Fibroblast of skin of right quadriceps (primary cell): ENCODE data around the gene CFAP53.

ENCODE experiments used
- DNase-seq: peaks from one replicate; pipeline ENCODE4 v3.0.0-alpha.2; 2013

CFAP53 gene

DNA sequence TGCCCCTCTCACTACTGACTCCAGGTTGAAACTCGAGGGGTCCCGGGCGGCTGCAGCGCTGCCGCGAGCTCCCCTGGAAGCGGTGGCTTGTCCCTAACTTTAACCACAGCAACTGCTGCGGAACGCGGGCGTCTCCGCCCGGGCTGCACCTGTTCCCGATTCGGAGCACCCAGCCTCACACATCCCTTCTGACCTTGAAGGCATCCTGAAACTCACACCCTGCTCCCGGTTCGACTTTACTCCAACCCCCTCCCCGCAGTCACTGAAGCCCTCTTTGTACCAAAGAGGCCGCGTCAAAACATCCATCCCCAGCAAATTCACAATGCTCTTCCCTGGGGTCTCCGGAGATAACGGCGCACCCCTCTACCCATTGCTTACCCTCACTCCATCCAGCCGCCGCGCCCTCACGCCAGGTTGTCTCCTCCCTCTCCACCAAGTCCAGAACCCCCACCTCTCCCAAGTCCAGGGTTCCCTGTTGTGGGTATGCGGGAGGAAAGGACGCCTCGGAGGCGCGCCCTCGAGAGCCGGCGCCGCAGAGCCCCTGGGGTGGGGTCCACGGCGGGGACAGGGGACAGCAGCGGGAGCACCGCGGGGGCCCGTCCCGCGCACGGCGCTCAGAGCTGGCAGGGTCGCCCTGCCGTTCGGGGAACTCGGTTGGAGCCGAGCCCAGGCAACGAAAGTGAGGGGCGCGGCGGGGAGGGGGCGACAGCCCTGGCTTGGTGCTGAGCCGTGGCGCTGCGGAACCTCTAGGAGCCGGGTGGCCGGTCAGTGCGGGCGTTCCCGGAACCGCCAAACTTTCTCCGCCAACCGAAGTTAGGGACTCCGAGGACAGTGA is 72.3 kb downstream of the CFAP53 start:
- no peak for DNase-seq

- no peak for DNase-seq
Measured at GRCh38 chr18:50192995-50193795, 73.1 kb downstream of the CFAP53 start.

DNA sequence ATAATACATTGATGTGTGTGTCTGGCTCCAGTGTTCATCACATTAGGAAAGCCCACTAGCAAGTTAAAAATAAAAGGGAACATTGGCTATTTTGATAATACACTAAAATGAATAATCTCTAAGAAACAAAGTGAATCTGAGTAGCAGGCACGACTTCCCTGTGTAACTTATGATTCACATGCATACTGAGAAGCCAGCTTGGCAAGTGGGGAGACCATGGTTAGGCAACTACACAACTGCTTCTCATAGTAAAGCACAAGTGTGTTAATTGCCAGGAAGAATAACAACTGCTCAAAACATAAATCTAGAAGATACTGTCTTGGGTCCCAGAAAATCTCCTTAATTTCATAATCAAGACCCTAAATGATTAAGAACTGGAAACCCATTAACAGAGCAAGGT is 75.4 kb downstream of the CFAP53 start:
- DNase-seq = no peak

DNA sequence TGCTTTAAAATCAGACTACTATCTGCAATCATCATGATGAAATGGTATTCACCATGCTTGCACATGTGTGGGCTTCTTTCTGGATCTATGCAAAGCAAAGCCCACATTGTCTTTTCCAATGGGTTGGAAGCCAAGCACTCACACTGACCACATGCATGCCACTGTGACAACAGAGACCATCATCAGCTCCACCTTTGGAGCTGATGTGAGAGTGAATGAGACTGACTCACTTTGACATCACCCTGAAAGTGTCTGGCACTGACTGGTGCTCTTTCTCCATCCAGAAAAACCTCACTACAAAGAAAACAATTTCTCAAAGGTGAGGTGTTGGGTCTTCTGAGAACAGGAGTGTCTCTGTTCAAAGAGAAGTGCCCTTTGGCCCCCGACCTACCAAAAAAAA is 76.1 kb downstream of the CFAP53 start:
- no peak for DNase-seq

DNA sequence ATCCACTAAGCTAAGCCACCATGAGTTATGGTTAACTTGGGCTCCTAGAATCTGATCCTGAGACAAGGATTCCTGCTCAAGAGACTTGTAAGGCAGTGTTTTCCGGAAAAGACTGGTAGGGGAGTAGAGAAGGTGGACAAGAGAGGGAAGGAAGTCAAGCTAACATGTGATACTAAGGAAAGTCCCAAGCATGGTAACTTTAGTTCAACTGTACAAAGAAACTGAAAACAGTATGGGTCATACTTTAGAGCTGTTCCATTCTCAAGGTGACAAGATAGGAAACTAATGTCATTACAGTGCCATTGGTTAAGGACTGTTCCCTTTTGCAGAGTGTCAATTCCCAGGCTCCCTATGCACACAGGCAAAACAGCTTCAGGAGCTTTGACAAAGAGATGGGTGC is 77.1 kb downstream of the CFAP53 start:
- DNase-seq = no peak

DNA sequence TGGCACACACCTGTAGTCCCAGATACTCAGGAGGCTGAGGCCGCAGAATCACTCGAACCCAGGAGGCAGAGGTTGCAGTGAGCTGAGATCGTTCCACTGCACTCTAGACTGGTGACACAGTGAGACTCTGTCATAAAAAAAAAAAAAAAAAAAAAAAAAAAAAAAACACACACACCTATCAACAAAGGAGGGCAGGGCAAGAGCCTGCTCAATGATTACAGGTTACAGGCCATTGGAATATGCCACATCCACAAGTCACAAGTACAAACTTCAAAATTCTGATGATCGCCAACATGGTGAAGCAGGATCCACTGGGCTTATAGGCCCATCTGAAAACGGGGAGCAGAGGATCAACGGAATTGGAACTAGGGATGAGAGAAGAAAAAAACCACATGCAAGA is 77.6 kb downstream of the CFAP53 start:
- no peak for DNase-seq

GRCh38 chr18:50187659-50188058 is 78.6 kb downstream of the CFAP53 start:
- DNase-seq = no peak

DNA sequence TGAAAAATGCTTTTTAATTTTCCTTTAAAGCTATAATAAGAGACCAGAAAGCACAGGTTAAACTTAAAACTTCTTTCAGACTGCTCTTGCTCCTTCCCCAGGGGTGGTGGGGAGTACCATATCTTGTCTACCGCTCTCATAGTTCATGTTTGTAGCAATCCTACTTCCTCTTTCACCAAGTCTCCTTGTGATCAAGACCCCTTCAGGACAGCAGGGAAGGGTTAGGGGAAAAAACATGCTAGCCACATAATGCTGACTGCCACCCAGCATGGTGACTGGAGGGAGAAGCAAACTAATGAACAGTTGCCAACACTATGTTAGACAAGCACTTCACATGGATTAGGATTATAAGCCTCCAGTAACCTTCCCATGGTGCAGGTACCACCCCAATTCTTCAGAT is 79.9 kb downstream of the CFAP53 start:
- no peak for DNase-seq

DNA sequence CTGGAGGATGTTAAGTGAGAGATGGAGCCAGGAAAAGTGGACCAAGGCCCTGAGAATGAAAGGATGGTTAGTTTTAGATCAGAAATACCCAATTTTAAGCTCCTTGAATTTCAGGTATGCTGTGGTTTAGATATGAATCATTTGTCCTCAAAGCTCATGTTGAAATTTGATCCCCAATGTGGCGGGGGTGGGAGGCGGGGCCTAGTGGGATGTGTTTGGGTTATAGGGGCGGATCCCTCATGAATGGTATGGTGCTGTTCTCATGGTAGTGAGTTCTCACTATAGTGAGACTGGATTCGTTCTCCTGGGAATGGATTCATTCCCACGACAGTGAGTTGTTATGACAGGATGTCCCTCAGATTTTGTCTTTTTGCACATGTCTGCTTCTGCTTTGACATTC is 82.7 kb downstream of the CFAP53 start:
- DNase-seq = peak; percentile 45

DNA sequence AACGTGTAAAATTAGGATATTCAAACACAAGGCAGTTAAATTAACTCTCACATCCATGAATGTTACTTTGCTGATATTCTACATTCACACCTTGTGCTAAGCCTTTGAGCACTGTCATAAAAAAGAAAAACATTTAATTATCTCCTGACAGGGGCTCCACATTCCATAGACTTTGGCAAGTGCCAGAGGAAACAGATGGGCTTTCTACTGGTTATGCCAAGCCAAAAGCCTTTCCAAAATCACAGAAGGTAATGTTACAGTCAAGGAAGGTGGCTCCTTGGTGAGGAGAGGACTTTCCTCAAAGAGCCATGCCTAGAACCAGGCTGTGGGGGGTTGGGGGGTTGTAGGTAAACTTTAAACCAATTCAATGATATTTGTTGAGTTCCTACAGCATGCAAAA is 83.8 kb downstream of the CFAP53 start:
- no peak for DNase-seq

- DNase-seq = no peak
Measured at GRCh38 chr18:50181590-50181989, 84.7 kb downstream of the CFAP53 start.

- DNase-seq = no peak
Measured at GRCh38 chr18:50179465-50179864, 86.8 kb downstream of the CFAP53 start.

DNA sequence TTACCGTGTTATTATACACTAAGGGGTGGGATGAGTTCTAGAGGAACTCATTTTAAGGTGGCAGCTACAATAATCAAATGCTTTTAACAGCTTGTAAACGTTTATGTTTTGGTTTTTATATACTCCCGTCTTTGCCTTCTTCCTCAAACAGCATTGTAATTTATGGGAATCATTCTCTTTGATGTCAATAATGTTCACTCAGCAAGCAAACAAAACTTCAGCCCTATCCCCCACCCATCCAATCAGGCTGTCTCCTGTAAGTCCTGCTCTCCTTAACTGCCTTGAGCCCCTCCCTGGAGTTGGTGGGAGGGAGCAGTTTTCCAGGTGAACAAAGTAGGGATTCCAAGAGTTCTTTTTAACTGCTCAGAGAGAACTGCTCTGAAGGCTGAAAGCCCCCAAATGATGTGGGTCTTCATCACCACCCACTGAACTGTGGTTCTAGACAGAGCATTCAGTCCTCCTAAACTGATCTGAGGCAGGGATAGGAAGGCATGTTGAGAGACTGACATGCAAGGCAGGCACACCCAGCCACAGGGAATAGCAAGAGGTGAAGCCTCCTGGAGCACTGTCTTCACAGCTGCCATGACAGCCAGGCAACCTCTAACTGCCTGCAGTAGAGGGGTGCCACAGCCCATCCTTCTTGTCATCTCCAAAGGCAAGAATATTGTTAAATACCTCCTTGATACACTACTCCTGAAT is 88.9 kb downstream of the CFAP53 start:
- no peak for DNase-seq
